Ovary (tissue), 9 donors: ENCODE results near the gene AQP5. TPM values are rescaled to one million over a fixed set of nuclear protein-coding genes. Genes with fewer than 3 reads are reported as not detected.
"Not testable (repeated sequence)": the region's sequence is repeated elsewhere in the genome, so short reads cannot be mapped to it uniquely, and the experiment has no call there.

Source experiments
- DNase-seq, 5 donors: peaks; one replicate each; pipeline ENCODE4 v3.0.0-alpha.2; 2019 to 2020
- H3K27ac ChIP-seq, 2 donors: fragments of 200-600 bp; one replicate each; pipeline versions ENCODE4 v1.5.1 to v1.8.0; 2019 to 2022
- H3K27me3 ChIP-seq: fragments of 200-600 bp; one replicate; pipeline ENCODE4 v1.8.0; 2022
- H3K36me3 ChIP-seq: fragments of 200-600 bp; sonication (generic); one replicate; pipeline ENCODE4 v1.5.1; 2019
- H3K4me1 ChIP-seq: one replicate; pipeline ENCODE4 v1.8.1; 2013; ENCODE audit warnings: mild to moderate bottlenecking, moderate library complexity; ENCODE audit not compliant: insufficient read depth
- H3K4me3 ChIP-seq: fragments of 200-600 bp; sonication (generic); one replicate; pipeline ENCODE4 v1.5.1; 2017
- H3K9me3 ChIP-seq, 2 donors: fragments of 200-600 bp in 1 of 2; sonication (generic) in 1 of 2; one replicate each; pipeline versions ENCODE4 v1.5.1 to v1.8.1; 2013 to 2019; ENCODE audit warnings: mild to moderate bottlenecking in 1 of 2, moderate library complexity in 1 of 2
- CTCF ChIP-seq, 3 donors: fragments of 450-650 bp in 2 of 3; fragments of 200-600 bp in 1 of 3; IDR thresholded peaks; one replicate each; pipeline versions ENCODE4 v1.5.1 to v1.8.0; 2016 to 2022; ENCODE audit warnings: antibody characterized with exemption in 3 of 3, mild to moderate bottlenecking in 1 of 3
- EP300 ChIP-seq: sonication (generic); formaldehyde crosslinking; IDR thresholded peaks from one replicate; pipeline ENCODE4 v1.6.1; 2017; ENCODE audit warnings: antibody characterized with exemption
- POLR2A ChIP-seq: fragments of 450-650 bp; IDR thresholded peaks from one replicate; pipeline ENCODE4 v1.6.1; 2017; ENCODE audit warnings: antibody characterized with exemption, mild to moderate bottlenecking, moderate library complexity
- WGBS, 3 donors: extraction: QIAGEN DNeasy Blood & Tissue Kit in 1 of 3; methylation state at CpG; one replicate each; pipeline versions ENCODE4 v1.1.5 to v1.1.7; 2013 to 2017; 5-methylcytosine and 5-hydroxymethylcytosine counted together
- intact Hi-C, 4 donors: fragments of 100-400 bp; cut with DNase I; formaldehyde crosslinking; loops; one replicate each; pipeline versions ENCODE4 v1.11.0 to v1.15.1; 2022 to 2023
- polyA plus RNA-seq, 2 donors: library from polyadenylated mRNA; stranded (reverse); fragments of 200-250 nt in 1 of 2; fragments of 350-450 nt in 1 of 2; fragmentation: Illumina TruSeq in 1 of 2; extraction: RNeasy Lipid Tissue Mini Kit (QIAGEN cat#74804) in 1 of 2; gene quantifications; one replicate each; pipeline ENCODE4 v1.2.3, GENCODE V29; 2013 to 2014
- total RNA-seq, 7 donors: library from RNA; depleted of rRNA in 2 of 7; stranded (reverse); fragments of >200 nt in 2 of 7; fragmentation: NEBNext Ultra II Directional in 3 of 7; extraction: Animal tissue kit (Norgen Biotek cat#: 25700) in 3 of 7; gene quantifications; one replicate each; pipeline versions ENCODE4 v1.1.0 to v1.2.4, GENCODE V29; 2016 to 2023
- donor health status: DM: no; HTN: no; CAD: no; lungs with moderate emphysema.
- donor health status: DM: no; HTN: no; CAD: no.
- donor health status: Bipolar disorder and iron deficiency.
- donor health status: DM: yes; HTN: yes; CAD: no.
- donor health status: DM: no; HTN: no; CAD: no.
- donor health status: DM: yes; HTN: yes; CAD: no.

AQP5 gene
- total and polyA plus RNA-seq, 9 donors, result 0.12 to 0.92 (median 0.50) TPM; not detected in 4

GRCh38 chr12:49987625-49988303 lies 26.1 kb downstream of the AQP5 start:
- no peaks in the 10 kb centered on the region for H3K4me1 ChIP-seq
- intact Hi-C loops, result no loop called here
- no peak for DNase-seq
- TF ChIP-seq EP300, result no peak
- WGBS, 3 donors, result 80 to 82% (median 81%) methylated on average over 4 of the region's 4 CpGs
- H3K4me3 ChIP-seq, result no peak overlapping the region
- H3K27me3 ChIP-seq, result no peaks in the 10 kb centered on the region
- H3K9me3 ChIP-seq, result no peaks in the 10 kb centered on the region
- no peaks in the 10 kb centered on the region for H3K36me3 ChIP-seq
- H3K27ac ChIP-seq, result no peak overlapping the region

- H3K4me1 ChIP-seq, H3K9me3 ChIP-seq, H3K4me3 ChIP-seq, H3K27me3 ChIP-seq, H3K27ac ChIP-seq, H3K36me3 ChIP-seq, intact Hi-C loops, DNase-seq: not testable (repeated sequence)
- WGBS, 3 donors, result 94 to 98% (median 96%) methylated on average over 2 of the region's 2 CpGs
Observed at GRCh38 chr12:49989400-49989799, 27.7 kb downstream of the AQP5 start.

- intact Hi-C loops, result no loop called here
- H3K4me3 ChIP-seq, result no peak overlapping the region
- no peak for DNase-seq
- no peak overlapping the region for H3K27ac ChIP-seq
- no peaks in the 10 kb centered on the region for H3K27me3 ChIP-seq
- no peaks in the 10 kb centered on the region for H3K9me3 ChIP-seq
- TF ChIP-seq CTCF (IDR thresholded peaks at IDR 0.05), result no peak
- no peak for TF ChIP-seq EP300
- WGBS, 3 donors, result 87 to 89% (median 87%) methylated on average over 4 of the region's 4 CpGs
- H3K36me3 ChIP-seq, result no peaks in the 10 kb centered on the region
- no peaks in the 10 kb centered on the region for H3K4me1 ChIP-seq
Observed at GRCh38 chr12:49990273-49990672, 28.6 kb downstream of the AQP5 start.

GRCh38 chr12:49998453-49998852 lies 36.8 kb downstream of the AQP5 start:
- H3K36me3 ChIP-seq, result no peaks in the 10 kb centered on the region
- no peaks in the 10 kb centered on the region for H3K27me3 ChIP-seq
- H3K9me3 ChIP-seq, result no peaks in the 10 kb centered on the region
- no peak for DNase-seq
- no peak overlapping the region for H3K27ac ChIP-seq
- intact Hi-C loops, result no loop called here
- TF ChIP-seq EP300 (no peak), POLR2A (no peak), CTCF (IDR thresholded peaks at IDR 0.05) (no peak)
- 72 to 80% (median 74%) methylated on average over 2 of the region's 2 CpGs for WGBS, 3 donors
- H3K4me1 ChIP-seq, result no peaks in the 10 kb centered on the region
- no peak overlapping the region for H3K4me3 ChIP-seq

GRCh38 chr12:50003595-50003994 lies 41.9 kb downstream of the AQP5 start:
- Histone ChIP-seq H3K9me3 (no peaks in the 10 kb centered on the region), H3K4me1 (no peaks in the 10 kb centered on the region), H3K27me3 (no peaks in the 10 kb centered on the region), H3K27ac (no peak overlapping the region), H3K4me3 (no peak overlapping the region), H3K36me3 (no peaks in the 10 kb centered on the region)
- 69 to 76% (median 70%) methylated on average over 2 of the region's 2 CpGs for WGBS, 3 donors
- no peak for DNase-seq
- TF ChIP-seq POLR2A (no peak), EP300 (no peak), CTCF (IDR thresholded peaks at IDR 0.05) (no peak)
- intact Hi-C loops, result no loop called here
